Sigmoid colon (tissue), 3 donors: ENCODE data around the gene XRN2.

ENCODE experiments used
- POLR2A ChIP-seq, 2 donors: fragments of 450-650 bp; IDR thresholded peaks; one replicate each; pipeline ENCODE4 v1.6.1; 2016; ENCODE audit warnings: antibody characterized with exemption in 2 of 2, mild to moderate bottlenecking in 2 of 2, moderate library complexity in 2 of 2
- TF ChIP-seq, protein P1 (sequence below), 4 experiments: fragments of 450-650 bp in 3 of 4; fragments of 200-600 bp in 1 of 4; IDR thresholded peaks; one replicate each; pipeline ENCODE4 v1.5.1; 2016 to 2019; ENCODE audit warnings: antibody characterized with exemption in 4 of 4, mild to moderate bottlenecking in 3 of 4, moderate library complexity in 2 of 4

DNA sequence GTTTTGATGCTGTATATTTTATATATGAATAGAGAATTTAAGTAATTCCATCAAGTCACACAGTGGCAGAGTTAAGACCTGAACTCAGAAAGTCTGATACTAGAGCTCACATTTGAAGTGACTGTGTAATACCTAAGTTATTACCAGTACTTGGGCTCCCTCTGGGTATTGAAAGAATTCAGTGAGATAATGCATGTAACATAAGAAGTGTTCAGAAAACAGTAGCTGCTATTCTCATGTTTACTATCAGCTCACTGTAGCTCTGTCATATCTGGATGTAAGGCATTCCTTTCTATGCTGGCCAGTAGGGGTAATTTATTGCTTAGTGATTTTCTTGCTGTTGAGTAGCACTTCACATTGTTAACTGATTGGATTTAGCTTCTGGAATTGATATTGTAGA is 49.6 kb downstream of the XRN2 start:
- TF ChIP-seq POLR2A (IDR thresholded peaks at IDR 0.05), result no peak
- TF ChIP-seq, protein P1, sequence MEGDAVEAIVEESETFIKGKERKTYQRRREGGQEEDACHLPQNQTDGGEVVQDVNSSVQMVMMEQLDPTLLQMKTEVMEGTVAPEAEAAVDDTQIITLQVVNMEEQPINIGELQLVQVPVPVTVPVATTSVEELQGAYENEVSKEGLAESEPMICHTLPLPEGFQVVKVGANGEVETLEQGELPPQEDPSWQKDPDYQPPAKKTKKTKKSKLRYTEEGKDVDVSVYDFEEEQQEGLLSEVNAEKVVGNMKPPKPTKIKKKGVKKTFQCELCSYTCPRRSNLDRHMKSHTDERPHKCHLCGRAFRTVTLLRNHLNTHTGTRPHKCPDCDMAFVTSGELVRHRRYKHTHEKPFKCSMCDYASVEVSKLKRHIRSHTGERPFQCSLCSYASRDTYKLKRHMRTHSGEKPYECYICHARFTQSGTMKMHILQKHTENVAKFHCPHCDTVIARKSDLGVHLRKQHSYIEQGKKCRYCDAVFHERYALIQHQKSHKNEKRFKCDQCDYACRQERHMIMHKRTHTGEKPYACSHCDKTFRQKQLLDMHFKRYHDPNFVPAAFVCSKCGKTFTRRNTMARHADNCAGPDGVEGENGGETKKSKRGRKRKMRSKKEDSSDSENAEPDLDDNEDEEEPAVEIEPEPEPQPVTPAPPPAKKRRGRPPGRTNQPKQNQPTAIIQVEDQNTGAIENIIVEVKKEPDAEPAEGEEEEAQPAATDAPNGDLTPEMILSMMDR (IDR thresholded peaks at IDR 0.05), result no peak
